ENCODE data around the gene APEH. TPM values are rescaled to one million over a fixed set of nuclear protein-coding genes. Genes with fewer than 3 reads are reported as not detected.
A peak's percentile ranks its signal among the peaks of the same experiment; 100 is the strongest.

Gene APEH
- total and polyA plus RNA-seq, 4 experiments from 2014 or later = 100 to 140 (median 133) TPM

GRCh38 chr3:49724586-49724985 is 50.4 kb downstream of the APEH start:
- POLR2A ChIA-PET (ENCODE audit: partially characterized antibody) = interaction anchor here (1.3 to 1.4 kb wide), 2 partner anchors 61 to 185 kb away, joined by 3 to 7 read pairs; partner anchors contain the start of gene IP6K1
- Mint-ChIP-seq H3K4me3 (peak overlapping the region; percentile 93 to 98 (median 96)), H3K27me3 (peaks cover 0 to 2% of the 10 kb centered on the region in 2 donors), H3K27ac (peak overlapping the region; percentile 98 to 99 (median 99)), H3K9me3 (peaks cover 0 to 2% (median 0%) of the 10 kb centered on the region in 8 donors), H3K36me3 (peaks cover 0 to 55% of the 10 kb centered on the region in 2 donors), H3K4me1 (peaks cover 10 to 41% (median 19%) of the 10 kb centered on the region in 4 donors)
- CTCF ChIA-PET (ENCODE audit: partially characterized antibody) = interaction anchor here (3.1 kb wide), 1 partner anchor 184 kb away, joined by 12 read pairs; no protein-coding TSS in a partner anchor
- Histone ChIP-seq H3K4me1 (ENCODE audit: insufficient read depth, low read length) (peaks cover 25% of the 10 kb centered on the region), H3K27ac (ENCODE audit: low read depth, low read length) (peak overlapping the region; percentile 99), H3K27me3 (ENCODE audit: insufficient read depth, low read length) (no peaks in the 10 kb centered on the region), H3K36me3 (ENCODE audit: insufficient read depth, low read length) (peaks cover 23% of the 10 kb centered on the region), H3K4me3 (ENCODE audit: low read length in 2 of 2) (peak overlapping the region in 1 of 2 donors; percentile 89), H3K9me3 (ENCODE audit: control insufficient read depth in 1 of 2, low read length in 2 of 2) (no peaks in the 10 kb centered on the region)
- intact Hi-C loops (cut with micrococcal nuclease) = loop anchor here (1.0 kb wide), 1 partner anchor 62 kb away; the partner anchor contains the start of gene IP6K1
- DNase-seq = peak; percentile 30 to 84 (median 49)

- peaks cover 8 to 29% (median 16%) of the 10 kb centered on the region in 4 donors for H3K4me1 Mint-ChIP-seq
- CTCF ChIA-PET (ENCODE audit: partially characterized antibody) = interaction anchor here (1.3 kb wide), 1 partner anchor 113 kb away, joined by 3 read pairs; no protein-coding TSS in a partner anchor
- Histone ChIP-seq H3K27ac (ENCODE audit: low read depth, low read length) (peak overlapping the region; percentile 99), H3K4me3 (ENCODE audit: low read length in 2 of 2) (no peak overlapping the region), H3K36me3 (ENCODE audit: insufficient read depth, low read length) (peaks cover 23% of the 10 kb centered on the region), H3K4me1 (ENCODE audit: insufficient read depth, low read length) (peaks cover 19% of the 10 kb centered on the region), H3K9me3 (ENCODE audit: control insufficient read depth in 1 of 2, low read length in 2 of 2) (no peaks in the 10 kb centered on the region), H3K27me3 (ENCODE audit: insufficient read depth, low read length) (no peaks in the 10 kb centered on the region)
- peaks cover 1 to 45% of the 10 kb centered on the region in 2 donors for H3K36me3 Mint-ChIP-seq
- peak overlapping the region in 3 of 8 donors; percentile 2 to 15 (median 2) for H3K4me3 Mint-ChIP-seq
- H3K27ac Mint-ChIP-seq = peak overlapping the region in 6 of 7 donors; percentile 25 to 99 (median 68)
- POLR2A ChIA-PET (ENCODE audit: partially characterized antibody) = interaction anchor here (0.9 kb wide), 1 partner anchor 77 kb away, joined by 3 read pairs; the partner anchor contains the start of gene INKA1
- peaks cover 0 to 2% (median 0%) of the 10 kb centered on the region in 8 donors for H3K9me3 Mint-ChIP-seq
- no peak for DNase-seq
- intact Hi-C loops (cut with micrococcal nuclease) = no loop called here
- peaks cover 0 to 2% of the 10 kb centered on the region in 2 donors for H3K27me3 Mint-ChIP-seq
Measured at GRCh38 chr3:49725906-49726681, 51.9 kb downstream of the APEH start.

GRCh38 chr3:49727154-49727923 is 53.2 kb downstream of the APEH start:
- Histone ChIP-seq H3K36me3 (ENCODE audit: insufficient read depth, low read length) (peaks cover 18% of the 10 kb centered on the region), H3K4me1 (ENCODE audit: insufficient read depth, low read length) (peaks cover 18% of the 10 kb centered on the region), H3K9me3 (ENCODE audit: control insufficient read depth in 1 of 2, low read length in 2 of 2) (no peaks in the 10 kb centered on the region), H3K4me3 (ENCODE audit: low read length in 2 of 2) (no peak overlapping the region), H3K27me3 (ENCODE audit: insufficient read depth, low read length) (no peaks in the 10 kb centered on the region), H3K27ac (ENCODE audit: low read depth, low read length) (no peak overlapping the region)
- H3K9me3 Mint-ChIP-seq = peaks cover 0 to 2% (median 0%) of the 10 kb centered on the region in 8 donors
- intact Hi-C loops (cut with micrococcal nuclease) = no loop called here
- DNase-seq = no peak
- peaks cover 7 to 26% (median 14%) of the 10 kb centered on the region in 4 donors for H3K4me1 Mint-ChIP-seq
- peaks cover 6 to 45% of the 10 kb centered on the region in 2 donors for H3K36me3 Mint-ChIP-seq
- CTCF ChIA-PET (ENCODE audit: partially characterized antibody) = interaction anchor here (1.3 kb wide), 1 partner anchor 112 kb away, joined by 3 read pairs; no protein-coding TSS in a partner anchor
- H3K27ac Mint-ChIP-seq = peak overlapping the region in 1 of 7 donors; percentile 25
- POLR2A ChIA-PET (ENCODE audit: partially characterized antibody) = no interaction called here
- peaks cover 0 to 2% of the 10 kb centered on the region in 2 donors for H3K27me3 Mint-ChIP-seq
- H3K4me3 Mint-ChIP-seq = peak overlapping the region in 1 of 8 donors; percentile 52

GRCh38 chr3:49727924-49728361 is 53.8 kb downstream of the APEH start:
- Mint-ChIP-seq H3K4me3 (no peak overlapping the region), H3K27ac (no peak overlapping the region), H3K9me3 (no peaks in the 10 kb centered on the region), H3K36me3 (peaks cover 11 to 46% of the 10 kb centered on the region in 2 donors), H3K4me1 (peaks cover 2 to 20% (median 9%) of the 10 kb centered on the region in 4 donors), H3K27me3 (peaks cover 0 to 2% of the 10 kb centered on the region in 2 donors)
- no peak for DNase-seq
- peaks cover 20% of the 10 kb centered on the region for H3K36me3 ChIP-seq (ENCODE audit: insufficient read depth, low read length)
- H3K9me3 ChIP-seq (ENCODE audit: control insufficient read depth in 1 of 2, low read length in 2 of 2) = no peaks in the 10 kb centered on the region
- H3K27ac ChIP-seq (ENCODE audit: low read depth, low read length) = no peak overlapping the region
- H3K27me3 ChIP-seq (ENCODE audit: insufficient read depth, low read length) = no peaks in the 10 kb centered on the region
- ChIA-PET CTCF (ENCODE audit: partially characterized antibody) (no interaction called here), POLR2A (ENCODE audit: partially characterized antibody) (no interaction called here)
- intact Hi-C loops (cut with micrococcal nuclease) = no loop called here
- H3K4me3 ChIP-seq (ENCODE audit: low read length in 2 of 2) = no peak overlapping the region
- peaks cover 12% of the 10 kb centered on the region for H3K4me1 ChIP-seq (ENCODE audit: insufficient read depth, low read length)

- H3K36me3 ChIP-seq (ENCODE audit: insufficient read depth, low read length) = peaks cover 33% of the 10 kb centered on the region
Measured at GRCh38 chr3:49729966-49730609, 55.9 kb downstream of the APEH start.

GRCh38 chr3:49732597-49732996 is 58.4 kb downstream of the APEH start:
- no peaks in the 10 kb centered on the region for H3K4me1 ChIP-seq (ENCODE audit: insufficient read depth, low read length)
- Mint-ChIP-seq H3K4me1 (peaks cover 0 to 3% (median under 1%) of the 10 kb centered on the region in 4 donors), H3K27ac (peak overlapping the region in 1 of 7 donors; percentile 5), H3K36me3 (peaks cover 29 to 56% of the 10 kb centered on the region in 2 donors), H3K4me3 (no peak overlapping the region), H3K27me3 (no peaks in the 10 kb centered on the region), H3K9me3 (no peaks in the 10 kb centered on the region)
- ChIA-PET CTCF (ENCODE audit: partially characterized antibody) (no interaction called here), POLR2A (ENCODE audit: partially characterized antibody) (interaction anchor here (1.1 to 1.3 kb wide), 2 partner anchors 14 to 54 kb away, joined by 3 read pairs; partner anchors contain the start of genes AMIGO3 and IP6K1)
- no peak for DNase-seq
- no peaks in the 10 kb centered on the region for H3K27me3 ChIP-seq (ENCODE audit: insufficient read depth, low read length)
- H3K4me3 ChIP-seq (ENCODE audit: low read length in 2 of 2) = no peak overlapping the region
- no peaks in the 10 kb centered on the region for H3K9me3 ChIP-seq (ENCODE audit: control insufficient read depth in 1 of 2, low read length in 2 of 2)
- H3K27ac ChIP-seq (ENCODE audit: low read depth, low read length) = no peak overlapping the region
- H3K36me3 ChIP-seq (ENCODE audit: insufficient read depth, low read length) = peaks cover 45% of the 10 kb centered on the region
- intact Hi-C loops (cut with micrococcal nuclease) = no loop called here

More at GRCh38 chr3:49729966-49730609, 55.9 kb downstream of the APEH start:
- Histone ChIP-seq H3K4me1 (ENCODE audit: insufficient read depth, low read length) (no peaks in the 10 kb centered on the region), H3K4me3 (ENCODE audit: low read length in 2 of 2) (no peak overlapping the region), H3K27ac (ENCODE audit: low read depth, low read length) (no peak overlapping the region), H3K27me3 (ENCODE audit: insufficient read depth, low read length) (no peaks in the 10 kb centered on the region), H3K9me3 (ENCODE audit: control insufficient read depth in 1 of 2, low read length in 2 of 2) (no peaks in the 10 kb centered on the region)
- H3K4me3 Mint-ChIP-seq = no peak overlapping the region
- H3K27me3 Mint-ChIP-seq = no peaks in the 10 kb centered on the region
- intact Hi-C loops (cut with micrococcal nuclease) = no loop called here
- POLR2A ChIA-PET (ENCODE audit: partially characterized antibody) = no interaction called here
- no peaks in the 10 kb centered on the region for H3K9me3 Mint-ChIP-seq
- H3K4me1 Mint-ChIP-seq = peaks cover 0 to 2% (median 0%) of the 10 kb centered on the region in 4 donors
- no peak overlapping the region for H3K27ac Mint-ChIP-seq
- CTCF ChIA-PET (ENCODE audit: partially characterized antibody) = no interaction called here
- peaks cover 18 to 45% of the 10 kb centered on the region in 2 donors for H3K36me3 Mint-ChIP-seq
- DNase-seq = no peak

Data from CD4-positive, alpha-beta memory T cell (primary cell).